Measurements from ENCODE around the gene GALNT16. TPM values are rescaled to one million over a fixed set of nuclear protein-coding genes. Genes with fewer than 3 reads are reported as not detected.

The GALNT16 gene
- total RNA-seq, 1 donor from 2014 or later: 3.5 TPM

DNA sequence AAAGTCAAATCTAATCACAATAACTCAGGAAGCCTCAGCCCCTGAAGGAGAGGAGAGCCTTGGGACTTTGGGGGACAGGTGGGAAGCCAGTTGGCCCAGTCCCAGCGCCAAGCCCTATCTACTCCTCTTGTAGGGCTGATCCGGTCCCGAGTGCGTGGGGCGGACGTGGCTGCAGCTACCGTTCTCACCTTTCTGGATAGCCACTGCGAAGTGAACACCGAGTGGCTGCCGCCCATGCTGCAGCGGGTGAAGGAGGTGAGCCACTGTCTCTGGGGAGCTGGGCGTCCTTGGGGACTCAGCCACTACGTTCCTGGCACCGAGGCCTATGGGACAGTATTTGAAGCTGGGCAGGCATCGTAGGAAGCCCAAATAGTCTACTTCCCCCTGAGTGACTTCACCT, 68.4 kb downstream of the GALNT16 start:
- Histone ChIP-seq H3K36me3 (no peaks in the 10 kb centered on the region), H3K27ac (no peak overlapping the region), H3K4me1 (no peaks in the 10 kb centered on the region), H3K4me3 (no peak overlapping the region), H3K9me3 (no peaks in the 10 kb centered on the region), H3K27me3 (ENCODE audit: low read depth) (no peaks in the 10 kb centered on the region)
- ATAC-seq (no peak), DNase-seq (no peak)
- TF ChIP-seq, protein P1, sequence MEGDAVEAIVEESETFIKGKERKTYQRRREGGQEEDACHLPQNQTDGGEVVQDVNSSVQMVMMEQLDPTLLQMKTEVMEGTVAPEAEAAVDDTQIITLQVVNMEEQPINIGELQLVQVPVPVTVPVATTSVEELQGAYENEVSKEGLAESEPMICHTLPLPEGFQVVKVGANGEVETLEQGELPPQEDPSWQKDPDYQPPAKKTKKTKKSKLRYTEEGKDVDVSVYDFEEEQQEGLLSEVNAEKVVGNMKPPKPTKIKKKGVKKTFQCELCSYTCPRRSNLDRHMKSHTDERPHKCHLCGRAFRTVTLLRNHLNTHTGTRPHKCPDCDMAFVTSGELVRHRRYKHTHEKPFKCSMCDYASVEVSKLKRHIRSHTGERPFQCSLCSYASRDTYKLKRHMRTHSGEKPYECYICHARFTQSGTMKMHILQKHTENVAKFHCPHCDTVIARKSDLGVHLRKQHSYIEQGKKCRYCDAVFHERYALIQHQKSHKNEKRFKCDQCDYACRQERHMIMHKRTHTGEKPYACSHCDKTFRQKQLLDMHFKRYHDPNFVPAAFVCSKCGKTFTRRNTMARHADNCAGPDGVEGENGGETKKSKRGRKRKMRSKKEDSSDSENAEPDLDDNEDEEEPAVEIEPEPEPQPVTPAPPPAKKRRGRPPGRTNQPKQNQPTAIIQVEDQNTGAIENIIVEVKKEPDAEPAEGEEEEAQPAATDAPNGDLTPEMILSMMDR (IDR thresholded peaks at IDR 0.05): no peak
- intact Hi-C loops (cut with DNase I): no loop called here

DNA sequence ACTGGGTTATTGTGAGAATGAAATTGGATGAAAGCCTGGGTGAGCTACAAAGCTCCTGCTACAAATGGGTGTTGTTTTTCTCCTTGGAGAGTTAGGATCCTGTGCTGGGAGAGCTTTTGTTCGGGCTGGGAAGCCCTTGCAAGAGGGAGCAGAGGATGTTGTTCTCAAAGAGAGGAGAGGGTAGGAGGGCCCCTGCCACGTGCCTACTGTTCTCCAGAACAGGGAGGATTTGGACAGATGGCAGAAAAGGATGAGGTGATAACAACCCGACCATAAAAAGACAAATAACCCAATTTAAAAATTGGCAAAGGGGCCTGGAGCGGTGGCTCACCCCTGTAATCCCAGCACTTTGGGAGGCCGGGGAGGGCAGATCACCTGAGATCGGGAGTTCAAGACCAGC, 68.8 kb downstream of the GALNT16 start:
- no peaks in the 10 kb centered on the region for H3K27me3 ChIP-seq (ENCODE audit: low read depth)
- no peak for DNase-seq

DNA sequence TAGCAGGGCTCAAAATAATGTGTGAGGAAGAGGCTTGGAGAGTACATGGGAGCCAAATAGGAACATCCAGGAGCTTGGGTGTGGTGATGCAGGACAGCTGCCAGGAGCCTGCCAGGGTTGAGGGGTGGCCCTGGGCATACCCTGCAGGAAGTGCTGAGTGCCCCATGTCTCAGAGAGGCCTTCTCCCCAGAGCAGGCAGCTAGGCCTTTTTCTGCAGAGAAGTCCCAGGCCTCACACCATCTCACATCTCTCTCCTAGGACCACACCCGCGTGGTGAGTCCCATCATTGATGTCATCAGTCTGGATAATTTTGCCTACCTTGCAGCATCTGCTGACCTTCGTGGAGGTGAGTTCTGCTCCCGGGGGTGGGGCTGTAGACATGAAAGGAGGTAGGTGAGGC, 71.2 kb downstream of the GALNT16 start:
- H3K27ac ChIP-seq: no peak overlapping the region
- TF ChIP-seq, protein P1 (IDR thresholded peaks at IDR 0.05): no peak
- intact Hi-C loops (cut with DNase I): no loop called here
- no peaks in the 10 kb centered on the region for H3K36me3 ChIP-seq
- H3K9me3 ChIP-seq: no peaks in the 10 kb centered on the region
- no peak for DNase-seq
- no peak overlapping the region for H3K4me3 ChIP-seq
- H3K4me1 ChIP-seq: no peaks in the 10 kb centered on the region
- no peak for ATAC-seq
- no peaks in the 10 kb centered on the region for H3K27me3 ChIP-seq (ENCODE audit: low read depth)

More for the DNA sequence above, 68.8 kb downstream of the GALNT16 start:
- Histone ChIP-seq H3K4me1 (no peaks in the 10 kb centered on the region), H3K27ac (no peak overlapping the region), H3K9me3 (no peaks in the 10 kb centered on the region), H3K36me3 (no peaks in the 10 kb centered on the region), H3K4me3 (no peak overlapping the region)
- no peak for ATAC-seq
- TF ChIP-seq, protein P1 (IDR thresholded peaks at IDR 0.05): no peak
- intact Hi-C loops (cut with DNase I): no loop called here

DNA sequence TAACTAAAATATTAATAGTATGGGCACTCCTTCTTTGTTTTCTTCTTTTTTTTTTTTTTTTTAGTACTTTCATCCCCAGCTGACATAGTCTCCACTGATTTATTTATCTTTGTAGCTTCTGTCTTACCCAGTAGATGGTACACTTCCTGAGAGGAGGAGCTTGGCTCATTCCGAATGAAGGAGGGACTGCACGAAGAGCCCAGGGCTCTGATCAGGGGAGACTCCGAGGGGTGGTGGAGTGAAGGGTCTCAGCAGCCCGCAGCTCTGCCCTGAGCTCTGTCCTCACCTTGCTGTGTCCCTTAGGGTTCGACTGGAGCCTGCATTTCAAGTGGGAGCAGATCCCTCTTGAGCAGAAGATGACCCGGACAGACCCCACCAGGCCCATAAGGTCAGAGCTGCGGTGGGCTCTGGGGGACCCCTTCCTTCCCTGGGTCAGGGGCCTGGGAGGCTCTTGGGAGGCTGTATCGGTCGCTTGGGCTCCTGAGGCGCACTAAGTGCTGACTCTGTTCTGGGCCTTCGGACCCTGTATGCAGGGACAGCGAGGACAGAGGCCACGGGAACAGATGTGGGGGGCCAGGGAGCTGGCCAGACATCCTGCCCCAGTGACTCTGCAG, 72.9 kb downstream of the GALNT16 start:
- DNase-seq (no peak), ATAC-seq (no peak)

DNA sequence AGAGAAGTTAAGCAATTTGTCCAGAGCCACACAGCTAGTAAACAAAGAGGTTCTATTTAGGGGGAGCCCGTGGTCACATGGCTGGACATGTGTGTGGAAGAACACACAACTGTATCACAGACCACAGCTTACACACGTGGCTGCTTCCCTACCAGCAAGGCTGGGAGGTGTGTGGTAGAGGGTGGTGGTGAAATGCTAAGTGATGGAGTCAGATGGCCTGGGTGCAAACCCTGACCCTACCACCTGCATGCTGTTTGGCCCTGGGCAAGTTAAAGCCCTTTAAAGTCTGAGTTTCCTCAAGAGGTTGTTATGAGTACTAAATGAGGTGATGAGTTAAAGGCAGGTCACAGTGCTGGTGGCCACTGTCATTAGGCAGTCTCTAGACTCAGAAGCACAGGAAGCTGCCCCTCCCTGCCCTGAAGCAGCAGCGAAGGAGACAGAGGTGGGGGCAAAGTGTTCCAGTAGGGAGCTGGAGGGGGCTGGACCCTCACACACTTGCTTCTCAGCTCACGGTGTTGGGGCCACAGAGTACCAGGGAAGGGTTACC, 73.9 kb downstream of the GALNT16 start:
- Histone ChIP-seq H3K9me3 (no peaks in the 10 kb centered on the region), H3K27ac (no peak overlapping the region), H3K27me3 (ENCODE audit: low read depth) (no peaks in the 10 kb centered on the region), H3K36me3 (no peaks in the 10 kb centered on the region), H3K4me1 (no peaks in the 10 kb centered on the region), H3K4me3 (no peak overlapping the region)
- intact Hi-C loops (cut with DNase I): no loop called here
- TF ChIP-seq, protein P1 (IDR thresholded peaks at IDR 0.05): no peak
- no peak for ATAC-seq
- DNase-seq: no peak

More for the DNA sequence above, 72.9 kb downstream of the GALNT16 start:
- H3K4me1 ChIP-seq: no peaks in the 10 kb centered on the region
- H3K4me3 ChIP-seq: no peak overlapping the region
- H3K27me3 ChIP-seq (ENCODE audit: low read depth): no peaks in the 10 kb centered on the region
- H3K9me3 ChIP-seq: no peaks in the 10 kb centered on the region
- H3K36me3 ChIP-seq: no peaks in the 10 kb centered on the region
- TF ChIP-seq, protein P1 (IDR thresholded peaks at IDR 0.05): no peak
- intact Hi-C loops (cut with DNase I): no loop called here
- no peak overlapping the region for H3K27ac ChIP-seq

All from lower lobe of right lung (tissue), 2 donors.